ENCODE measurements around the gene AMMECR1.
"Not testable (repeated sequence)": the region's sequence is repeated elsewhere in the genome, so short reads cannot be mapped to it uniquely, and the experiment has no call there.

AMMECR1 gene

GRCh38 chrX:110163488-110163887, 154.4 kb downstream of the AMMECR1 start:
- DNase-seq, result no peak

GRCh38 chrX:110162867-110163266, 155.0 kb downstream of the AMMECR1 start:
- no peak for DNase-seq

DNA sequence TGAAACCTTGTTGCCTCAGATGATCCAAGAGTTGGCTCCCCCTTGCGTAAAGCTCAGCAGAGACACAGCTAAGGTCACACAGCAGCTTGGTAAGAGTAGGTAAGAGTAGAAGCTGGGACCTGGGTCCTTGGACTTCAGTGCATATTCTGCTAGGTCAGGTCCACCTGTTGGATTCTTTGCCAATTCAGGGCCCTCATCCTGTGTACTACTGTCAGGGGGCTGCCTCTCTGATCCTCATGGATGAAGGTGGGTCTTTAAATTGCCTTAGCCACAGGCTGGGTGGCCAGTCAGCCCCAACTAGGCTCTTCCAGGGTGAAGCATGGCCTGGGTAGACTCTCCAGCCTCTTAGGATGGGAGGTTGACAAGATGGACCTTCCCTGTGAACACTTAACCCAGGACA, 155.8 kb downstream of the AMMECR1 start:
- no peak for DNase-seq

DNA sequence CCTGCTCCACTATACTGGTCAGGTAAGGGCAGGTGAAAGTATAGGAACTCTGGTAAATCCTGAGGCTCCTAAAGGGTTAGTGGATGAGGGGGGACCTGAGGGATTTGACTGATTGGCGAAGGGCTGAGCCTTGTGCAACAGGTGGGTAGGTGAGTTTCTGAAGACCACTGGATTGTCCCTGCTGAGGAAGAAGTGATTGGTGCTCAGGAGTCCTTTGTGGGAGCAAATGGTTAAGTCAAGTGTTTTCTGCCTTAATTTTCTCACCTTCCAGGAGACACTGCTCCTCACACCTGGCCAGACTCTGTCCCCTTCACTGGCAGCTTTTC, 156.6 kb downstream of the AMMECR1 start:
- no peak for DNase-seq

DNA sequence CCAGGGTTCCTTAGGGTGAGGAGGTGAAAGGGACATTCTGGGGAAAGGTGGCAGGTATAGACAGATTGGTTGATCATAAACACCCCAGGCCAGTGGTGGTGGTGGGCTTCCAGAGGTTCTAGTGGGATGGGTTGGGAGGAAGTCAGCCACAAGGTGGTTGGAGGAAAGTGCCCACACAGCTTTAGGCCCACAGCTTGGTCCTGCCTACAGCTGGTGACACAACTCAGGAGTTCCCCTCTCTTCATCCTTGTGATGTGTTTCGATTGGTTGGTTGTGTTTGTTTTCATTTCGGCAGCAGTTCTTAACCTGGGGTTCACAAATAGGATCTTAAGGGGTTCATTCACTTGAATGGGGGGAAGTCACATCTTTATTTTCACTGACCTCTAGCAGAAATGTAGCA, 158.0 kb downstream of the AMMECR1 start:
- DNase-seq, result no peak

DNA sequence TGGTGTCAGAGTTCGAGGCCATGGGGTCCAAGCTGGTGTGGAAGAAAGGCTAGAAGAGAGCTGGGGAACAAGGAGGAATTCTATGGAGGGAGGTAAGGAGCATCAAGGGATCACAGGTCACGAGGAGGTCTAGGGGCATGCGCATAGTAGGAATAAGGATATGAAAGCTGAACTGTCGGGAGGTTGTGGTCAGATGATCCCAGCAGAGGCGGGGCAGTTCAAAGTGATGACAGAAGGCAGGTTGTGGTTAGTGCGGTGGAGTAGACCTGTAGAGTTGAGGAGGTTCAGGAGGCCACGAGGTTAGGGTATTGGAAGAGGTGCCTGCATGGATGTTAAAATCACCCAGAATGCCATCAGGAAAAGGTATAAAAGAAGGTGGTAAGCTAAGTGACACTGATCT, 158.7 kb downstream of the AMMECR1 start:
- no peak for DNase-seq

- no peak for DNase-seq
Measured at GRCh38 chrX:110157444-110157843, 160.4 kb downstream of the AMMECR1 start.

DNA sequence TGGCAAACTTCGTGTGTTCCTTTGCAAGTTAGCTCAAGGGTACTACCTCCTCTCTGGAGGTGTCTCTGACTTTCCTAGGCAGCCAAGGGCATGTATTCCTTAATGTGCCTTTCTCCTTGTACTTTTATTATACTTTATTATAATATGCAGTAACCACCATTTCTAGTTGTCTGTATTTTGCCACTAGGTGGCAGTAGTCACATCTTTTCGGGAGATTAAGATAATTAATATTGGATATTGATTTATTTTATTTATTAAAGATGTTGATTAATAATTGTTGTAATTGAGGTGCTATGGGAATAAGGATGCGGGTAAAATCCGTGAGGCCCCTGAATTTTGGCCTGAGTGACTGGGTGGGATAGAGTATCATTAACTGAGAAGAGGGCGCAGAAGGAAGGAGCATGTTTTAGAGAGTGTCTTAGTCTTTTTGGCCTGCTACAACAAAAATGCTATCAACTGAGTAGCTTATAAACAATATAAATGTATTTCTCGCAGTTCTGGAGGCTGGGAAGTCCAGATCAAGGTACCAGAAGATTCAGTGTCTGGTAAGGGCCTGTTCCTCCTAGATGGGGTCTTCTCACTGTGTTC, 161.6 kb downstream of the AMMECR1 start:
- no peak for DNase-seq

DNA sequence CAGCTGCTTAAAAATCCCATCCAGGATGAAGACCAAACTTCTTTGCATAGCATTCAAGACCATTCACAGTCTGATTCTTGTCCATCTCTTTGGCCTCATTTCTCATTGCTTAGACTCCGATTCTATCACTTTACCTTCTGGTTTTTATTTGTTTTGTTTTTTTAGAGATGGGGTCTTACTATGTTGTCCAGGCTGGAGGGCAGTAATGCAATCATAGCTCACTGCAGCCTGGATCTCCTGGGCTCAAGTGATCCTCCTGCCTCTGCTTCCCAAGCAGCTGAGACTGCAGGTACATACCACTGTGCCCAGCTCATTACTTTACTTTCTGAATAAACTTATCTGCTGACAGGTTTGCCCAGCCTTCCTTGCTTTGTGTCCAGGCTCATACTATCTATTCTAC, 162.1 kb downstream of the AMMECR1 start:
- no peak for DNase-seq

GRCh38 chrX:110154328-110154727, 163.6 kb downstream of the AMMECR1 start:
- not testable (repeated sequence) for DNase-seq

DNA sequence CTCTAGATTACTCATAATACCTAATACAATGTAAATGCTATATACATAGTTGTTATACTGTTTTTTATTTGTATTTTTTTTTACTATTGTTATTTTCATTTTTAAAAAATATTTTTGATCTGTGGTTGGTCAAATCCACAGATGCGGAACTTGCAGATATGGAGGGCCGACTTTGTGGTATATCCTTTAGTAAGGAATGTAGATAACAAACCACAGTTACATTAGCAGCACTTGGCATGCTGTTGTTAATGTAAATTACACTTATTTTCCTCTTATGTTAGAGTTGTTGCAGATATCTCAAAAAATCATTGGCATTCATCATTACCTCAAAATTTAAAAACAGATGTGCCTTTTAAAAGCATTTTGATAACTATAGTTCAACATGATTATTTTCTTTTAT, 164.0 kb downstream of the AMMECR1 start:
- DNase-seq, result no peak

DNA sequence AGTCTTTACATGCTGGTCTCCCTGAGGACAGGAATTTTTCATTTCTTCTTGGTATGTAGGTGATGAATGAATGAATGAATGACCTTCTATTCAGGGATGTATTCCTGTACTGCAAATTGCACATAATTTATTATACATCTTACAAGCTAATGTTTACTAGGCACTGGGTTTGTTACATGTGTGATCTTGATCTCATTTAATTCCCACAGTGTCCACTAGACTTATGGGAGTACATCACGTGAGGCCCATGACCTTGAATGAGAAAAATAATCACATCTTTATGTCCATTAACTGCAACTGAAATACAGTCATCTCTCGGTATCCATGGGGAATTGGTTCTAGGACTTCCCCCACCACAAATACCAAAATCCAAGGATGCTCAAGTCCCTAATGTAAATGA, 164.6 kb downstream of the AMMECR1 start:
- no peak for DNase-seq

- DNase-seq, result no peak
Measured at GRCh38 chrX:110146521-110146920, 171.4 kb downstream of the AMMECR1 start.

- no peak for DNase-seq
Measured at GRCh38 chrX:110145854-110146253, 172.0 kb downstream of the AMMECR1 start.

DNA sequence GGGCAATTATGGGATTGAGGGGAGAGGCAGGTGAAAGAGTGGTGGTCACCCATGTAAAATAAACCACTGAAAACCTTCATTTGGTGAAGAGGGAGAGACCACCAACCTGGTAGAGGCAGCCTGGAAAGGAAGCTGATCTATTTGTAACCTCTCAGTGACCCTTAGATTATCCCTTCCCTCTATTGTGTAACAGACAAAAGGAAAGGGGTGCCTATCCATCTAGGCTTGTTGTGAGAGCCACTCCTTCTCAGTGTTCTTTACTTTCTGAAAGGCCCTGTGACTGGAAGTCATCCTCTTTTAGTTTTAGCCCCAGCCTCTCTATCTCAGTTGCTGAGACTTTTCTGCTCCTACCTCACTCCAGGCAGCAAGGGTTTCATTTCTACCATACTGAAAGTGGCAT, 172.6 kb downstream of the AMMECR1 start:
- DNase-seq, result no peak
